Stimulated activated CD4-positive, alpha-beta T cell treated with anti-CD3 and anti-CD28 coated beads, Interleukin-1b, Interleukin-23, amount 100 ng/mL, for 1 hour (primary cell): ENCODE measurements around the gene DCBLD2.

Experiments
- DNase-seq, 2 donors: peaks; one replicate each; pipeline ENCODE4 v3.0.0-alpha.2; 2020; ENCODE audit warnings: low read depth in 2 of 2

The DCBLD2 gene

GRCh38 chr3:98791341-98792325 lies 109.9 kb downstream of the DCBLD2 start:
- no peak for DNase-seq

GRCh38 chr3:98788651-98789050 lies 112.8 kb downstream of the DCBLD2 start:
- no peak for DNase-seq

- DNase-seq: no peak
These were observed 114.3 kb downstream of the DCBLD2 start for GRCh38 chr3:98787181-98787580.

- no peak for DNase-seq
These were observed 115.0 kb downstream of the DCBLD2 start for GRCh38 chr3:98786364-98787006.

- no peak for DNase-seq
These were observed 116.6 kb downstream of the DCBLD2 start for GRCh38 chr3:98784666-98785600.

- no peak for DNase-seq
These were observed 117.5 kb downstream of the DCBLD2 start for GRCh38 chr3:98784042-98784441.

- no peak for DNase-seq
These were observed 118.5 kb downstream of the DCBLD2 start for GRCh38 chr3:98782824-98783500.

GRCh38 chr3:98780343-98780742 lies 121.2 kb downstream of the DCBLD2 start:
- no peak for DNase-seq

- no peak for DNase-seq
These were observed 121.8 kb downstream of the DCBLD2 start for GRCh38 chr3:98779541-98780335.

GRCh38 chr3:98778852-98779413 lies 122.6 kb downstream of the DCBLD2 start:
- DNase-seq: no peak

- no peak for DNase-seq
These were observed 123.1 kb downstream of the DCBLD2 start for GRCh38 chr3:98778383-98778782.

- DNase-seq: no peak
These were observed 123.7 kb downstream of the DCBLD2 start for GRCh38 chr3:98777801-98778220.

GRCh38 chr3:98777286-98777685 lies 124.2 kb downstream of the DCBLD2 start:
- DNase-seq: no peak

- no peak for DNase-seq
These were observed 125.4 kb downstream of the DCBLD2 start for GRCh38 chr3:98776140-98776493.

- no peak for DNase-seq
These were observed 125.9 kb downstream of the DCBLD2 start for GRCh38 chr3:98775459-98776139.

GRCh38 chr3:98772022-98772421 lies 129.5 kb downstream of the DCBLD2 start:
- DNase-seq: no peak

- no peak for DNase-seq
These were observed 131.0 kb downstream of the DCBLD2 start for GRCh38 chr3:98770261-98771039.

GRCh38 chr3:98769448-98769847 lies 132.0 kb downstream of the DCBLD2 start:
- DNase-seq: no peak

- no peak for DNase-seq
These were observed 132.5 kb downstream of the DCBLD2 start for GRCh38 chr3:98768961-98769360.
